IPS DF 4.7 (cell line): ENCODE measurements around the gene GATC.
A peak's percentile ranks its signal among the peaks of the same experiment; 100 is the strongest.
"Not testable (repeated sequence)": the region's sequence is repeated elsewhere in the genome, so short reads cannot be mapped to it uniquely, and the experiment has no call there.

Experiments
- DNase-seq: peaks from one replicate; pipeline ENCODE4 v3.0.0-alpha.2; 2013; ENCODE audit warnings: low spot score; ENCODE audit errors: extremely low read depth

Gene GATC

DNA sequence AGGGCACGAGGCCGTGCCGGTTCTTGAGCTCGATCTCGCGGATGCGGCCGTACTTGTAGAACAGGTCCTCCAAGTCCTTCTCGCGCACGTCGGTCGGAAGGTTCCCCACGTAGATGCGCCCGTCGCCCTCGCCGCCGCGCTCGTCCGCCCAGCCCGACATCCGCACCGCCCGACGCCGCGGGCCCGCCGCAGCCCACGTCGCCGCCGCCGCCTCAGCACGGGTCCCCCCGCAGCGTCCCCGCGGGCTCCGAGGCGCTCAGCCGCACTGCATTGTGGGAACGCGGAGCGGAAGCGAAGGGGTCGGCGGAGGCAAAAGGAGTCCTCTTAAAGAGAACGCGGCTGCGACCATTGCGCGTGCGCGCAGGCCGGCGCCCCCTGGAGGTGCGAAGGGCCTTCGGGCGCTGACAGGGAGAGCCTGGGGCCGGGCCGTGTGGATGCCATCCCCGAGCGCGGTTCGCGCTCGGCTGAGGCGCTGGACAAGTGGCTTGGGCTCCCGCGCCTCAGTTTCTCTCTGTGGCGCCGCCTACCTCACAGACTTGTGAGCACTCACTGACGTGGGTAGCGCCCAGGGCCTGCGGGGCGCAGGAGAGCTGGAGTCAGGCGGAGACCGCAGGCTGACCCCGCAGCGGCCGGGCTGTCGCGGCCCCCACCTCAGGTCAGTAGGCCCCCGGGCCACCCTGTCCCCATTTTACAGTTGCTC is 23.4 kb downstream of the GATC start, which contains the start of gene SRSF9:
Gene SRSF9, minus strand, starts transcription at position 299 of the 700 bp plus-strand sequence. Its CDS starts 139 bp downstream, at position 160.
- peak; percentile 88 for DNase-seq

DNA sequence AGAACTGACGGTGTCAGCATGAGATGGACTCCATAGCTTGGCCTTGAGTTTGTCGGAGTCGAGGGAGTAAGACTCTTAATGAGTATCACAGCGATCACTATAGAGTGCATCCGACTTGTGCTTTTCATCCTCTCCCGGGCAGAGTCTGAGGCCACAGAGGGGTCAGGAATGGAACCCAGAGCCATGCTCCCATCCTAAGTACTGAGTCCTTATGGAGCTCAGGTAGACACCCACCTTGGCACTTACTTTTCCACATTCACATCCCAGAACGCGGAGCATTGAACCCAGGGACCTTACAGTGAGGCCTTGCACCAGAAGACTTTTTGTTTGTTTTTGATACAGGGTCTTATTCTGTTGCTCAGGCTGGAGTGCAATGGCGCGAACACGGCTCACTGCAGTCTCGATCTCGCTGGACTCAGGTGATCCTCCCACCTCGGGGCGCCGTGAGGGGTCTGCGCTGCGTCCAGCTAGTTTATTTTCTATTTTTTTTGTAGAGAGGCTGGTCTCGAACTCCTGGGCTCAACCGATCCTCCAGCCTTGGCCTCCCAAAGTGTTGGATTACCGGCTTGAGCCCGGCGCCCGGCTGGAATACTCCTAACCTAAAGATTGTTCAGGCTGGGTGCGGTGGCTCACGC is 24.0 kb downstream of the GATC start:
- DNase-seq = no peak

DNA sequence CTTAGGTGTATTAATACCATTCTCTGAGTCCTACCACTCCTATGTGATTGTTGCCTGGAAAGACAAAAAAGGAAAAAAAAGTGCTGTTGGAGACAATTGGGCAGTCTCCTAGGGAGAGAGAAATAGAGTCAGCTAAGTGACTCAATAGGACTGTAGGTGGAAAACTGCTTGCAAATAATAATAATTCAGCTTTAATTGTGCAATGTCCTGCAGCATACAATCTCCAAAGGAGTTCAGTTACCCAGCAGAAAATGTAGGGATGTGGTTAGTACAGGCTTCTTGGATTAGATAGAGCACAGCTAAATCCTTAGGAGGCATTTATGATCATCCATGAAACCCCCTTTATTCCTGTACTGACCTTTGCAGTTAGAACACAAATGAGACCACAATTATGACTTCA is 26.3 kb downstream of the GATC start:
- no peak for DNase-seq

DNA sequence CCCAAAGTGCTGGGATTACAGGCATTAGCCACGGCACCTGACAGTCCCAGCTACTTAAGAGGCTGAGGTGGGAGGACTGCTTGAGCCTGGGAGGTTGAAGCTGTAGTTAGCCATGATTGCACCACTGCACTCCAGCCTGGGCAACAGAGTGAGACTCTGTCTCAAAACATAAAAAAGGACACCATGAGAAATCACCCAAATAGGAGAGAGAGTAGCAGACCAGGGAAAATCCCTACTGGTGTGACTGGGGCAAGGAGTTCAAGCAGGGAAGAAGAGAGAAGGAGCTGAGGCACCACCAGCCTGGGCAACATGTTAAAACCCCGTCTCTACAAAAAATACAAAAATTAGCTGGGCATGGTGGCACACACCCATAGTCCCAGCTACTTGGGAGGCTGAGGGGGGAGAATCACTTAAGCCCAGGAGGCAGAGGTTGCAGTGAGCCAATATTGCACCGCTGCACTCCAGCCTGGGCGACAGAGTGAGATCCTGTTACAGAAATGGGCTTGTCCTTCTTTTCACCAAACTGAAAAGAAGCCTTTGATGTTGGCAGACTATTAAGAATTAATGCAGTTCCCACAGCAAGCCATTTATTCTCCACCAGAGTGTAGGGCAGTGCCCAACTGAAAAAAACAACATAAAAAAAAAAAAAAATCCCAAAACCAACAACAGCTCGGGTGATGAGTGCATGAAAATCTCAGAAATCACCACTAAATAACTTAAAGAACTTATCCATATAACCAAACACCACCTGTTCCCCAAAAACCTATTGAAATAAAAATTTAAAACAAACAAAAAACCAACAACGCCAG is 27.8 kb downstream of the GATC start:
- DNase-seq = no peak

DNA sequence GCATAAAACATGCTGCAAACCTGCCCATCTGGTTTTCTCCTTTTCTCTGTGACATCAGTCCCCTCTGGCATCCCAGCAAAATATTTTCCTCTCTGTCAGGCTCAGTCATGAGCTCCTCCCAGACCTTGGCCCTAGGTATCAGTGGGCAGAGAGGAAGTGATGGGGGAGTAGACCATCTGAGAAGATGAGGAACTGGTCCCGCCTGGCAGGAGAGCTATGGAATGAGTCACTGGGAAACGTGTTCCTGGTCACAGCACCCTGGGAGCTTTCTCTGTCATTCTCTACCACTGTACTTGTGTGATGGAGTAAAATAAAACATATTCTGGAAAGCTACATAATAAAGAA is 28.3 kb downstream of the GATC start:
- DNase-seq = no peak

DNA sequence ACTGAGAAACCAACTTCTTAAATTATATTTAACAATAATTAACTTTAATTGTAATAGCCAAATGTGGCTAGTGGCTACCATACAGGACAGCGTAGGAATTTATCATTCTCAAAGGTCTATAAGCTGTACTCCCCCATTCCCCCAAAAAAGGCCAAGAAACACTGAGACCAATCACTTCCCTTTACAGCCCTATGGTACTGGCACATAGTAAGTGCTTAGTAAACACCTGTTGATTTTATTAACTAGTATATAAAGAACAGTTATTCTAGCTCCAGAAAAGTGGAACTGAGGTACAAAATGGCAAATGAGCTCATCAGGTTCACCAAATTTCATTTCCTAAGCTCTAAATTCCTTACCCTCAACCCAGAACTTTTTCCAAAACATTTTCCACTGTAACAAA is 29.4 kb downstream of the GATC start:
- DNase-seq = no peak

DNA sequence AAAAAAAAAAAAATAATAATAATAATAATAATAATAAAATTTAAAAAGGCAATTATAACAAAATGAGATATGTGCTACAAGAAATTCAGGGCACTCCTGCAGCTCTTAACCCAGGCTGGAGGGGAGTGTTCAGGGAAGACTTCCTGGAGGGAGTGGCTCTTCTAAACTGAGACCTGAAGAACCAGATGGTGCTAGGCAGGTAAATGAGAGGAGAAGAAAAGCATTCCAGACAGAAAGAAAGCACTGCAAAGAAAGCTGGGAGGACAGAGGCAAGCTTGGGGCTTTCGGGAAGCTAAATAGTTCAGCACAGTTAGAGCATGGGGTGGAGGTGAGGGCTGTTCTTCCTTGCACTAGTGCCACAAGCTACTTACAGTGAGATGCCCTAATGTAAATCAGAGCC is 33.2 kb downstream of the GATC start:
- DNase-seq = no peak

DNA sequence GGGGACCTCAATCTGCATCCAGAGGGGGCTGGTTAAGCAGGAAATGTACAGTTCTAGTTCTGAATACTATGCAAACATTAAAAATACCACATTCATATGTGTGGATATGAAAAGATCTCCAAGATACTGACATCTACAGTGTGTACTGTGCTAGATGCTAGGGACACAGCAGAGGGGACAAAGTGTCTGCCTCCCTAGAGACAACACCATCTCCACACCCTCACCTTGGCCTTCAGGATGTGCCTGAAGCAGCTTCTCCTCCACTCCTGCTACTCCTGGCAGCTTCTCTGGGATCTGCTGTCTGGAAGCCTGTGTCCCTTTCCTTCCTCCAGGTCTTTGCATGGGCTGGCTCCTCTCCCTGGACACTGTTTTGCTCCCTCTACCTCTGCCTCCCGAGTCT is 34.0 kb downstream of the GATC start:
- no peak for DNase-seq

DNA sequence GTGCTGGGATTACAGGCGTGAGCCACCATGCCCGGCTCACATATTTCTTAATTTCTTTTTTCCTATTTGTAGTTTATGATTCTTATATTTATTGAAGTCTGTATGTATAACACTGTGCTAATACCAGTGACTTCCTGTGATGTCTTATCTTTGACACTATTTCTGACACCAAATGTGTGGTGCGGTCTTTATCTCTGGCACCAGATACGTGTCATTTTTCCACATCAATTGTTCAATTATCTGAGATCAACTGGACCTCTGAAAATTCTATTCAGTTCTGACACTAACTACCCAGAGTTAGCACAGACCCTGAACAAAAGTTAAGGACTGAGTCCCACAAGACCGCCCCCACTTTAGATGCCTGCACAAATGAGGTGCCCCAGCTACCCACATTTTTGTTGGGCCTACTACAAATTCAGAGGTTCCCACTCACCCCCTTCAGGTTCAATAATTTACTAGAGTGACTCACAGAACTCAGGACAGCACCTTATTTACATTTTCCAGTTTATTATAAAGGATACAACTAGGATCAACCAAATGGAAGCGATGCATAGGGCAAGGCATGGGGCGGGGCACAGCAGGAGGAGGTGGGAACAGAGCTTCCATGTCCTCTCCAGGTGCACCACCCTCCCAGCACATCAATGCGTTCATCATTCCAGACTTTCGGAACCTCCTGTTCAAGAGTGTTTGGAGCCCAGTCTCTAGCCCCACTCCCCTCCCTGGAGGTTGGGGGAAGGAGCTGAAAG is 35.0 kb downstream of the GATC start:
- no peak for DNase-seq

DNA sequence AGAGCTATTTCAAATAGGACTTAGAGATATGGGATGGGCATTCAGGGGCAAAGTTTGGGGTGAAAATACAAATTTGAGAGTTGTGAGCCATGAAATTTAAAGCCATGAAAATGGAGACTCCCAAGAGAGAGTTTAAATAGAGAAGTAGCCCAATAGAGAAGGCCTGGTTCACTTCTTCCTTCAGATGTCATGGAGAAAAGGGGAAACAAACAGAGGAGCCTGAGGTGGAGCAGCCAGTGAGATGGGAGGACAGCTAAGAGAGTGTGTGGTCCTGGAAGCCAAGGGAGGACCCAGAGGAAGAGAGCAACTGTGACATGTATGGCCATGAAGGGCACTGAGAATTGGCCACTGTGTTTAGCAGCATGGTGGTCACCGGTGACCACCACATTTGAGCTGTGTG is 37.4 kb downstream of the GATC start:
- DNase-seq = no peak

DNA sequence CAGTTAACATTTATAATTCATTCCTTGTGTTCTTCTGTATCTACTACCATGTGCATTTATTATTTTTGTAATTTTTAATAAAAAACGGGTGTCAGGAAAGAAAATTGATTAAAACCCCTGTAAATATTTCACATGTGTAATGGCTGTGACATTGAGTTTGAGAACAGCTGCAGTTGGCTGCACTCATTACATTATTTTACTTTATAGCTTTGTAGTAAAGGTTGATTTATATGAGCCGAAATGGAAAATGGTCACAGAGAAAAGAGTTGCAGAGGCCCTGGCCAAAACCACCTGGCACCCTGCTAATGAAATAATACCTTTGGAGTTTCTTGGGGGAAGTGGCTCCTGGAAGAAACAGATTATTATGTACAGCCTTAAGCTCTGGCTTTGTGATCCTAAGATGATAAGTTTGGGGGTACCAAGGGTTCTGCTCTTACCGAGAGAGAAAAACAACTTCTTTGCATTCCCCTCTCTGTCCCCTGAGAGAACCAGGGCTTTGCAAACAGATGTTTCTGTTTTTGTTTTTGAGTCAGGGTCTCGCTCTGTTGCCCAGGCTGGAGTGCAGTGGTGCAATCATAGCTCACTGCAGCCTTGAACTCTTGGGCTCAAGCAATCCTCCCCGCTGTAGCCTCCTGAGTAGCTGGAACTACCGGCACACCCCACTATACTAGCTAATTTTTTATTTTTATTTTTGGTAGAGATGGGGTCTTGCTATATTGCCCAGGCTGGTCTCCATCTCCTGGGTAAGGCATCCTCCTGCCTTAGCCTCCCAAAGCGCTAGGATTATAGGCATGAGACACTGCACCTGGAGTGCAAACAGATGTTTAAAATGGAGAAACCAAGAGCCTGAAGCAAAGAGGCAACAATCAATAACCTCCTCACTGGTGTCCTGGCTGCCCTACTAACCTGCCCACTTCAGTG is 40.0 kb downstream of the GATC start:
- DNase-seq = no peak

DNA sequence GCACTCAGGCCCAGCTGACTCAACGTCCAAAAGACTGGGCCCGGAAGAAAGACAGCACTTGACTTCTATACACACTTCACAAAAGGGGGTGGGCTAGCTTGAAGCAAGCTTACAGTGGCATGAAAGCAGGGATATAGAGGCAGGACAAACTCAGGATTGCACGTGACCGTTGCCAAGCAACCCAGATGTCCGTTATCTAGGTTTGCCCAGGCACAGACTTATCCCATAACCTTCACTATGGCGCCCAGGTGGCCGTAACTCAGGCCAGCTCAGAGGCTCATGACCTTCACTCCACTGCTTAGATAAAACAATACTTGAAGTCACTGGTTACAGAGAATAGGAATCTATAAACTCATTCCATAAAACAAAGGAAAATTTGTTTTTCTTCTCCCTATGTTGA is 41.3 kb downstream of the GATC start:
- DNase-seq = not testable (repeated sequence)

DNA sequence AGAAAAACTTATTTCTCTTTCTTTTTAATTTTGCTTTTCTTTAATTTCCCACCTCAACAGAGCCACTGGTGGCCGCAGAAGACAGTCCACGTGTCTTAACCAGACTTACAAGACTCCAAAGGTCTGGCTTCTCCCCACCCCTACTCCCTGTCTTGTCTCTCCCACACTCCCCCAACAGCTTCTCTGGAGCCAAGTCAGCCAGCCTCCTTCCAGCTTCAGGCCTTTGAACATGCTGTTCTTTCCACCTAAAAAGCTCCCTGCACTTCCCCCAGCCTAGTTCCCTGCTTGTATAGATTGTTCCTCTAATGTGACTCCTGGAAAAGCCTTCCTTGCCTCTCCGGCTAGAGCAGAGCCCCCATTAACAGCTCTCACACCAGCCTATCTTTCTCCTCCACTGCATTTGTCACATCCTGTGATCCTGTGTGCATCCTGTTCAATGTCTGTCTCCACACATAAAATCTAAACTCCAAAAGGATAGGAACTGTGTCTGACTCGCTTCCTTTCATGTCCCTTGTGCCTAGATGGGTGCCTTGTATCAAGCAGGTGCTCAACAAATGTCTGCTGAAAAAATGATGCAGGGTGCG is 41.9 kb downstream of the GATC start:
- DNase-seq = no peak

DNA sequence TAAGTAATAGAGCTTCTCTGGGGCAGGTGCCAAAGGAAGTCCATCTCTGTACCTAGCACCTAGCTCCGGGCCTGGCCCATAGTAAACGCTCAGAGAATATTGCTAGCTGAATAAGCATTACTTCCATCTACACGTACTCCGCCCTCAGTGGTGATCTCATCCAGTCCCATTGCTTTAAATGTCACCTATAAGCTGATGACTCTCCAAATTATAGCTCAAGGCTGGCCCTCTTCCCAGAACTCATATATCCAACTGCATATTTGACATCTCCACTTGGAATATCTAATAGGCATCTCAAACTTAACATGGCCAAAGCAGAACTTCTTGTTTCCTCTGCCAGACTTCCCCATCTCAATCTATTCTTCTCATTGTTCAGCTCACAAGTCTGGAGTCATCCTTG is 42.8 kb downstream of the GATC start:
- DNase-seq = no peak

DNA sequence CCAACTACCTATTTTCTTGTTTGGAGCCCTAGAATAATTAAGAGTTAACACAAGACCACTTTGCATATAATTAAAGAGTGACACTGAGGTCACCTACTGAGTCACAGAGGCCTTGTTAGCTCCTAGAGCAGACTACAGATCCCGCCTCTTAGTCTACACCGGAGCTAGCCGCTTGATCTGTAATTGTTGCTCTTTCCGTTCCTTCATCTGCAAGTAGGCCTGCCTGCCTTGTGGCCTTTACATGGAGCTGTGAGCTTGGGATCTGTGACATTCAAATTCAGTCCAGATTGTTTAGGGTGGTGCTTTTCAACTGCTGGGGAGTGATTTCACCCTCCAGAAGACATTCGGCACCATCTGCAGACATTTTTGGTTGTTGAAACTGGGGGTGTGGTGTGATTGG is 44.1 kb downstream of the GATC start:
- no peak for DNase-seq

DNA sequence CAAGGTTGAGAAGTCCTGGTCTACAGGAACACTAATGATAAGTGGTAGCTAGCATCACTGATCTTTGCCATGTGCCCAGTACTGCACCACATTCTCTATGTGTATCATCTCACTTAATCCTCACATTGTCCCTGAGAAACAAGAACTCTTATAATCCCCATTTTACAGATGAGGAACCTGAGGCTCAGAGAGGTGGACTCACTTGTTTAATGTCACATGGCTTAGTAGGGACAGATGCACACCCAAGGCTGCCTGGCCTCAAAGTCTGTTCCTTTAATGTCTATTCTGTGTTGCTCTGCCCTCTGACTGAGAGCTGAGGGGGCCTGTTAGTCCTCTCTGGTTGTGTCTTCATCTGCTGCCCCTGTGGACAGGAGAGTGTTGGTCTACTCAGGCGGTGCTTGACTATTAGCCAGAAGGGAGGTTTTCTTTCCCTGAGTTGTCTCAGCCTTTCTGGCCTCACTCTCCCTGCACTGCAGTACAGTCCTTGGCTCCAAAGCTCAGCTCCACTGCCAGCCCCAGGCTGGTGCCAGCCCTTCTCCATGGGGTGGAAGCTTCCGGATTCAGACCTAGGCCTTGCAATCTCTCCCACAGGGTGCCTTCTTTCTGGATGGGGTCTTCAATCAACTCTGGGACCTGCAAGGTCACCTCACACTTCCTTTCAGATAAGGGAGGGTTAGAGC is 44.7 kb downstream of the GATC start:
- no peak for DNase-seq

DNA sequence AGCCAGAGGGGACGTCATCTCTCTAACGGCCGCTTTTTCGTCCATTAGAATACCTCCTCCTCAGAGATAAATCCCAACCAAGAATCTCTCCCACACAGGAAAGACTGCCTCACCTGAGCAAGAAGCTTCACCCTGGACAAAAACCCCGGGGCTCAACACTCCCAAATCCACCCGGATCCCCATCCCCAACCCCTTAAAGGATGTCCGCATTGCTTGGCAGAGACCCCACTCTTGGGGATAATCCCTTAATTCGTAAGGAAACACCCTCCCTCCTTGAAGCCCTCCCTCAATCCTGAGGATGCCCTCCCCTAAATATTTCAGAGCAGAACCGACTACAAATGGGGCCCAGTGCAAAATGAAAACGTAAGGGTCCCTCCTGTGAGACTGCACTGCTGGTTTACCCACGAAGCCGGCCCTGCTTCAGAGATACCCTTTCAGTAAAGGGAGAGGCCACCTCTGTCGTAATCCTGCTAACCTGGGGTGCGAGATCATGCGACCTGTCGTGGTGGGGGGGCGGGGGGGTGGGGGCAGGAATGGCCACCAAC is 49.0 kb downstream of the GATC start:
- DNase-seq = no peak

DNA sequence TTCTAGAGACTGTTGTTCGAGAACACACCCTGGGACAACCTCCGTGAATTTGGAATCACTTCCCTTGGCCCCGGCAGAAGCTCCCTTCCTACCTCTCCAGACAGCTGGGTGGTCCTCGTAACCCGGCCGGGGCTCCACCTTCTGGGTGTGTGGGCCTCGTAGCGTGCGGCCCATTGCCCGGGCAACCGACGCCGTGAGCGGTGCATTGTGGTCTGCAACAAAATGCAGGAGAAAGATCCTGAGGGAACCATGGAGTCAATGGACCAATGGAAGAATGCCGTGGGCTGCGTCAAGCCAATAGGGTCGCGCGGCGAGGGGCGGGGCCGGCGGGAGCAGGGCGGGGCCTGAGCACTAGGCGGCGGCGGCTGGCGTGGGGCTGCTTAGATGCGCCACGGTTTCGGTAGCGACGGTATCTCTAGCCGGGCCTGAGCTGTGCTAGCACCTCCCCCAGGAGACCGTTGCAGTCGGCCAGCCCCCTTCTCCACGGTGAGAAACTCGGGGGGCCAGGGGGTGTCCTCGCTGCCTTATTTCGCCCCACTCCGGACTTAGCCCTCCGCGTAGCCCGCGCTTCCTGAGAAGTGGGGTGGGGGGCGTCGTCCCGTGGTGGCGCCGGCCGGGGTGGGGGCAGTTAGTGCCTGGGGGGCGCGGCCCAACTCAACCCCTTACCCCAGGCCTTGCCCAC is 49.6 kb downstream of the GATC start, which contains the start of gene DYNLL1:
Gene DYNLL1, plus strand, starts transcription at position 383 of the 682 bp plus-strand sequence. CDS start 309 bp downstream, outside the sequence.
- peak; percentile 95 for DNase-seq
